WTC11 (cell line): ENCODE measurements around the gene STK33. TPM values are rescaled to one million over a fixed set of nuclear protein-coding genes. Genes with fewer than 3 reads are reported as not detected.

Experiments used
- ATAC-seq: fragments of 200-7000 bp; cut with Tn5 transposase; 2 replicates; pipeline ENCODE4 v1.10.0; 2021; ENCODE audit warnings: mild to moderate bottlenecking, moderate library complexity
- CTCF ChIA-PET: fragments of 300-600 bp; sonication (Branson Sonifier 250); formaldehyde crosslinking; loops from one replicate; lab custom pipeline; 2021; ENCODE audit warnings: antibody characterized with exemption; lab: Charles Lee
- POLR2A ChIA-PET: fragments of 350-600 bp; sonication (Branson Sonifier 250); formaldehyde crosslinking; loops from one replicate; lab custom pipeline; 2021; ENCODE audit warnings: antibody characterized with exemption; lab: Charles Lee
- DNase-seq: peaks from one replicate; pipeline ENCODE4 v3.0.0; 2021; ENCODE audit warnings: low spot score
- H3K27ac Mint-ChIP-seq: 2 replicates; pipeline ENCODE4 v1.8.0; 2021; ENCODE audit warnings: mixed read lengths
- H3K27me3 Mint-ChIP-seq: 2 replicates; pipeline ENCODE4 v1.8.0; 2021; ENCODE audit warnings: low read depth, mild to moderate bottlenecking, moderate library complexity, mixed read lengths
- H3K36me3 Mint-ChIP-seq: 2 replicates; pipeline ENCODE4 v1.8.0; 2021; ENCODE audit warnings: mixed read lengths
- H3K4me1 Mint-ChIP-seq: 2 replicates; pipeline ENCODE4 v1.8.0; 2022; ENCODE audit warnings: mixed read lengths
- H3K4me3 Mint-ChIP-seq: 2 replicates; pipeline ENCODE4 v1.8.0; 2021; ENCODE audit warnings: mild to moderate bottlenecking, moderate library complexity, mixed read lengths
- H3K9me3 Mint-ChIP-seq: 2 replicates; pipeline ENCODE4 v1.8.0; 2021; ENCODE audit warnings: mixed read lengths
- AFF4 ChIP-seq: sonication (generic); formaldehyde crosslinking; IDR thresholded peaks from 2 replicates; pipeline ENCODE4 v1.8.1; 2023; ENCODE audit warnings: mild to moderate bottlenecking, missing genetic modification reagents, borderline replicate concordance
- CREB1 ChIP-seq: sonication (generic); formaldehyde crosslinking; IDR thresholded peaks from 2 replicates; pipeline ENCODE4 v1.8.0; 2023; ENCODE audit warnings: mild to moderate bottlenecking, missing genetic modification reagents
- FOXJ3 ChIP-seq: sonication (generic); formaldehyde crosslinking; IDR thresholded peaks from 2 replicates; pipeline ENCODE4 v1.9.0; 2021; ENCODE audit warnings: missing genetic modification reagents, mild to moderate bottlenecking, borderline replicate concordance
- GABPB1 ChIP-seq: sonication (generic); formaldehyde crosslinking; IDR thresholded peaks from 2 replicates; pipeline ENCODE4 v1.8.1; 2023; ENCODE audit warnings: mild to moderate bottlenecking, missing genetic modification reagents
- HMGXB4 ChIP-seq: sonication (generic); formaldehyde crosslinking; IDR thresholded peaks from 2 replicates; pipeline ENCODE4 v1.8.1; 2023; ENCODE audit warnings: mild to moderate bottlenecking, moderate library complexity, missing genetic modification reagents
- JAZF1 ChIP-seq: fragments of 250-450 bp; sonication (Bioruptor Pico); IDR thresholded peaks from 2 replicates; pipeline ENCODE4 v1.9.0; 2021; ENCODE audit warnings: moderate library complexity, mild to moderate bottlenecking, inconsistent platforms
- MAX ChIP-seq: sonication (generic); formaldehyde crosslinking; IDR thresholded peaks from 2 replicates; pipeline ENCODE4 v1.8.0; 2022; ENCODE audit warnings: mild to moderate bottlenecking, missing genetic modification reagents
- MLX ChIP-seq: sonication (generic); formaldehyde crosslinking; IDR thresholded peaks from 2 replicates; pipeline ENCODE4 v1.8.1; 2023; ENCODE audit warnings: mild to moderate bottlenecking, missing genetic modification reagents, moderate library complexity
- NR2C2 ChIP-seq: sonication (generic); formaldehyde crosslinking; IDR thresholded peaks from 2 replicates; pipeline ENCODE4 v1.8.0; 2022; ENCODE audit warnings: mild to moderate bottlenecking, missing genetic modification reagents
- SOX15 ChIP-seq: fragments of 250-450 bp; sonication (Bioruptor Pico); IDR thresholded peaks from 2 replicates; pipeline ENCODE4 v1.9.0; 2021; ENCODE audit warnings: mild to moderate bottlenecking
- TEAD4 ChIP-seq: sonication (generic); formaldehyde crosslinking; IDR thresholded peaks from 2 replicates; pipeline ENCODE4 v1.8.0; 2022; ENCODE audit warnings: mild to moderate bottlenecking, missing genetic modification reagents
- ZNF219 ChIP-seq: sonication (generic); formaldehyde crosslinking; IDR thresholded peaks from 2 replicates; pipeline ENCODE4 v1.8.0; 2023; ENCODE audit warnings: missing genetic modification reagents, mild to moderate bottlenecking, borderline replicate concordance
- ZNF263 ChIP-seq: sonication (generic); formaldehyde crosslinking; IDR thresholded peaks from 2 replicates; pipeline ENCODE4 v1.8.1; 2022; ENCODE audit warnings: low read depth, mild to moderate bottlenecking, moderate library complexity, missing genetic modification reagents
- ZNF396 ChIP-seq: fragments of 250-450 bp; sonication (Bioruptor Pico); IDR thresholded peaks from 2 replicates; pipeline ENCODE4 v1.8.0; 2021; ENCODE audit warnings: mild to moderate bottlenecking, moderate library complexity, borderline replicate concordance
- ZNF416 ChIP-seq: fragments of 250-450 bp; sonication (Bioruptor Pico); IDR thresholded peaks from 2 replicates; pipeline ENCODE4 v1.9.0; 2021; ENCODE audit warnings: mild to moderate bottlenecking, inconsistent platforms
- total RNA-seq: library from RNA; stranded (reverse); gene quantifications from 3 replicates; pipeline ENCODE4 v1.2.3, GENCODE V29; 2021
- TF ChIP-seq, protein P1 (sequence below): fragments of 250-450 bp; sonication (Bioruptor Pico); IDR thresholded peaks from 2 replicates; pipeline ENCODE4 v1.9.0; 2021; ENCODE audit warnings: mild to moderate bottlenecking
- TF ChIP-seq, protein P2 (sequence below): sonication (generic); formaldehyde crosslinking; IDR thresholded peaks from 2 replicates; pipeline ENCODE4 v1.8.1; 2023; ENCODE audit warnings: mild to moderate bottlenecking, missing genetic modification reagents
- TF ChIP-seq, protein P3 (sequence below): fragments of 250-450 bp; sonication (Bioruptor Pico); IDR thresholded peaks from 2 replicates; pipeline ENCODE4 v1.9.0; 2021; ENCODE audit warnings: mild to moderate bottlenecking

The STK33 gene
- total RNA-seq, 1 experiment from 2014 or later: 13.3 TPM

DNA sequence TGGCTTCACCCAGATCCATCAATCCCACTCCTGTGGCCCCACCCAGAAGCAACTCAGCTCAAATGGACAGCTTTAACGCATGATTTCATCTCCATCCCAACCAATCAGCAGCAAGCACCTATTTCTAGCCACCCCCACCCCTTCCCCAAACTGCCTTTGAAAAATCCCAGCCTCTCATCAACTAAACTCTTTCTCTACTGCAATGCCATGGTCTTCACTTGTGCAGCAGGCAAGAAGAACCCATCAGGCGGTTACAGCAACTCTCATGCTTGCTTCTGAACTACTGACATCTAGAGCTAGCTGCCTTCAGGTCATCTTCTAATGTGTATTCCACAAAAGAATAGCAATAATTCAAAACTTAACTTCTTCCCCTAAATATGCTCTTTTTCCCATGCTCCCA, 42.1 kb upstream of the STK33 start:
- Mint-ChIP-seq H3K36me3 (peaks cover 18% of the 10 kb centered on the region; the same call in 1 of the 2 replicates), H3K27ac (no peak overlapping the region), H3K4me1 (peaks cover 15% of the 10 kb centered on the region), H3K27me3 (no peaks in the 10 kb centered on the region; the same call in 1 of the 2 replicates), H3K4me3 (no peak overlapping the region), H3K9me3 (peaks cover 13% of the 10 kb centered on the region)
- CTCF ChIA-PET: no interaction called here
- no peak for ATAC-seq
- DNase-seq: no peak
- TF ChIP-seq AFF4 (CRISPR knock-in tag): no peak
- TF ChIP-seq, protein P1, sequence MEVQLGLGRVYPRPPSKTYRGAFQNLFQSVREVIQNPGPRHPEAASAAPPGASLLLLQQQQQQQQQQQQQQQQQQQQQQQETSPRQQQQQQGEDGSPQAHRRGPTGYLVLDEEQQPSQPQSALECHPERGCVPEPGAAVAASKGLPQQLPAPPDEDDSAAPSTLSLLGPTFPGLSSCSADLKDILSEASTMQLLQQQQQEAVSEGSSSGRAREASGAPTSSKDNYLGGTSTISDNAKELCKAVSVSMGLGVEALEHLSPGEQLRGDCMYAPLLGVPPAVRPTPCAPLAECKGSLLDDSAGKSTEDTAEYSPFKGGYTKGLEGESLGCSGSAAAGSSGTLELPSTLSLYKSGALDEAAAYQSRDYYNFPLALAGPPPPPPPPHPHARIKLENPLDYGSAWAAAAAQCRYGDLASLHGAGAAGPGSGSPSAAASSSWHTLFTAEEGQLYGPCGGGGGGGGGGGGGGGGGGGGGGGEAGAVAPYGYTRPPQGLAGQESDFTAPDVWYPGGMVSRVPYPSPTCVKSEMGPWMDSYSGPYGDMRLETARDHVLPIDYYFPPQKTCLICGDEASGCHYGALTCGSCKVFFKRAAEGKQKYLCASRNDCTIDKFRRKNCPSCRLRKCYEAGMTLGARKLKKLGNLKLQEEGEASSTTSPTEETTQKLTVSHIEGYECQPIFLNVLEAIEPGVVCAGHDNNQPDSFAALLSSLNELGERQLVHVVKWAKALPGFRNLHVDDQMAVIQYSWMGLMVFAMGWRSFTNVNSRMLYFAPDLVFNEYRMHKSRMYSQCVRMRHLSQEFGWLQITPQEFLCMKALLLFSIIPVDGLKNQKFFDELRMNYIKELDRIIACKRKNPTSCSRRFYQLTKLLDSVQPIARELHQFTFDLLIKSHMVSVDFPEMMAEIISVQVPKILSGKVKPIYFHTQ (CRISPR knock-in tag): no peak
- TF ChIP-seq ZNF396 (CRISPR knock-in tag): no peak
- TF ChIP-seq FOXJ3 (CRISPR knock-in tag): no peak
- no peak for TF ChIP-seq CREB1 (CRISPR knock-in tag)
- TF ChIP-seq ZNF416 (CRISPR knock-in tag): no peak
- TF ChIP-seq MAX: no peak
- TF ChIP-seq MLX (CRISPR knock-in tag): no peak
- no peak for TF ChIP-seq HMGXB4 (CRISPR knock-in tag)
- no peak for TF ChIP-seq ZNF219 (CRISPR knock-in tag)
- TF ChIP-seq, protein P2, sequence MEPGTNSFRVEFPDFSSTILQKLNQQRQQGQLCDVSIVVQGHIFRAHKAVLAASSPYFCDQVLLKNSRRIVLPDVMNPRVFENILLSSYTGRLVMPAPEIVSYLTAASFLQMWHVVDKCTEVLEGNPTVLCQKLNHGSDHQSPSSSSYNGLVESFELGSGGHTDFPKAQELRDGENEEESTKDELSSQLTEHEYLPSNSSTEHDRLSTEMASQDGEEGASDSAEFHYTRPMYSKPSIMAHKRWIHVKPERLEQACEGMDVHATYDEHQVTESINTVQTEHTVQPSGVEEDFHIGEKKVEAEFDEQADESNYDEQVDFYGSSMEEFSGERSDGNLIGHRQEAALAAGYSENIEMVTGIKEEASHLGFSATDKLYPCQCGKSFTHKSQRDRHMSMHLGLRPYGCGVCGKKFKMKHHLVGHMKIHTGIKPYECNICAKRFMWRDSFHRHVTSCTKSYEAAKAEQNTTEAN: no peak
- TF ChIP-seq TEAD4 (CRISPR knock-in tag): no peak
- TF ChIP-seq NR2C2: no peak
- no peak for TF ChIP-seq ZNF263
- no peak for TF ChIP-seq GABPB1 (CRISPR knock-in tag)
- TF ChIP-seq SOX15 (CRISPR knock-in tag): no peak
- TF ChIP-seq, protein P3, sequence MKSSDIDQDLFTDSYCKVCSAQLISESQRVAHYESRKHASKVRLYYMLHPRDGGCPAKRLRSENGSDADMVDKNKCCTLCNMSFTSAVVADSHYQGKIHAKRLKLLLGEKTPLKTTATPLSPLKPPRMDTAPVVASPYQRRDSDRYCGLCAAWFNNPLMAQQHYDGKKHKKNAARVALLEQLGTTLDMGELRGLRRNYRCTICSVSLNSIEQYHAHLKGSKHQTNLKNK (CRISPR knock-in tag): no peak
- no peak for TF ChIP-seq JAZF1 (CRISPR knock-in tag)
- POLR2A ChIA-PET: no interaction called here
